ENCODE measurements around the gene POU2AF1.
"Not testable (repeated sequence)": the region's sequence is repeated elsewhere in the genome, so short reads cannot be mapped to it uniquely, and the experiment has no call there.

POU2AF1 gene

GRCh38 chr11:111347002-111347722 lies 31.9 kb downstream of the POU2AF1 start:
- no peak for DNase-seq (ENCODE audit: low read depth in 2 of 2)

GRCh38 chr11:111344032-111344431 lies 35.0 kb downstream of the POU2AF1 start:
- DNase-seq (ENCODE audit: low read depth in 2 of 2) = no peak

GRCh38 chr11:111342329-111342728 lies 36.7 kb downstream of the POU2AF1 start:
- no peak for DNase-seq (ENCODE audit: low read depth in 2 of 2)

DNA sequence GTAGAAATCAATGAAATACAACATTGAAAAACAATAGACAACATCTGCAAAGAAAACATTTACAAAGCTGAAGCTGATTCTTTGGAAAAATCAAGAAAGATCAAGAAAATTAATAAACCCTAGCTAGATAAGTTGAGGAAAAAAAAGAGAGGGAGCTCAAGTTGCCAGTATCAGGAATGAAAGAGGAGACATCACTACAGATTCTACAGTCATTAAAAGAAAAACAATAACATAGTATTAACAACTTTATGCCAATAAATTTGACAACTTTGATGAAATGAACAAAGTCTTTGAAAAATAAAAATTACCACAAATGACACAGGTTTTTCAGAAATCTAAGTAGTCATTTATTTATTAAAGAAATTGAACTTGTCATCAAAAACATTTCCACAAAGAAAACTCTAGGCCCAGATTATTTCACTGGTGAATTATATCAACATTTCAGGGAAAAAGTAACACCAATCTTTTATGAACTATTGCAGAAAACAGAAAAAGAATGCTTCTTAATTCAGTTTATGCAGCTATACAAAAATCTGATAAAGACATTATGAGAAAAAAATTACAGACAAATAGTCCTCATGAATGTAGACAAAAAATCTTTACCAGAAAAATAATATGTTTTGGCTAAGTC lies 39.2 kb downstream of the POU2AF1 start:
- no peak for DNase-seq (ENCODE audit: low read depth in 2 of 2)

GRCh38 chr11:111336582-111337256 lies 42.4 kb downstream of the POU2AF1 start:
- no peak for DNase-seq (ENCODE audit: low read depth in 2 of 2)

DNA sequence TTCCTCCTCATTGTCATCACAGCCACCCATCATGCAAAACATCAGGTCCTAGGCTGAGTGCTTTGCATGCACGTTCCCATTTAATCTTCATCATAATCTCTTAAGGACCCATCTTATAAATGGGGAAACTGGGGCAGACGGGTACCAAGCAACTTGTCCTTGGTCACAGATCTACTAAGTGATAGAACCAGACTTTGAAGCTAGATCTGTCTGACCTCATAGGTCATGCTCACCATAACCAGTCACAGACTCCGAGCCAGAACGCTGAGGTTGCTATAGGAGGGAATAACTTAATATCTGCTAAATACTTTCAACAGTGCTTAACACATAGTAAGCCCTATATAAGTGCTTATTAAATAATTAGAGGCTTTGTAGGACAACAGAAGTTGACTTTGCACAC lies 43.0 kb downstream of the POU2AF1 start:
- DNase-seq (ENCODE audit: low read depth in 2 of 2) = no peak

GRCh38 chr11:111335549-111335948 lies 43.5 kb downstream of the POU2AF1 start:
- no peak for DNase-seq (ENCODE audit: low read depth in 2 of 2)

- DNase-seq (ENCODE audit: low read depth in 2 of 2) = no peak
Observed at GRCh38 chr11:111334532-111335502, 44.3 kb downstream of the POU2AF1 start.

DNA sequence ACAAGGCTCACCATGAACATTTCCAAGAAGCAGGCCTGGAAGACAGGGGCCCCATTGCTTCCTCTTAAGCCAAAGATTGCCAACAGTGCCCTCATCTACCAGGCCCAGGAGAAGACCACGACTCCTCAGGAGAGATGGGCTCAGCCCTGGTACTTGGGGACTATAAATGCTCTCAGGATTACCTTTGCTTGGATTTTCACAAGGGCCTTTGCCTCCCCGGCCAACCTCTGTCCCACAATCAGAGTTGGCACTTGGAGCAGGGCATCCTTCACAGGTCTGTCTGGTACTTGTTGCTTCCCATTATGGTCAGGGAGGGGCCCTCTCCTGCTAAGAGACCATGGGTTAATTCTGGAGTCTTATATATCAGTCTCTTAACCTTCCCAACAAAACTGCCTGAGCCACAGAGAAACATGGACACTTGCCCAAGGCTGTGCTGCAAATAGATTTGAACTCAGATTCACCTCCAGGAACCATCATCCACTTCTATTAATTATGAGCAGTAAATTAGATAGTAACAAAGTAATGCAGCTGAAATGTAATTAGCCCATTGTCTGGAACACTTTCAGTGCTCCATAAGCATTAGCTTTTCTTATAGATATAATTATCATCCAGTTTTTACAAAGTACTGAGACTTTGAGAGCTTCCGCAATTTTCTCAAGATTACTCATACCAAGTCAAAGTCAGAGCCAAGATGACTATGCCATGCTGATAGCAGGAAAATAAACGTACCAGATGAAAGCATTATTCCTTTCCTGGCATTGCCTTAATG lies 47.2 kb downstream of the POU2AF1 start:
- no peak for DNase-seq (ENCODE audit: low read depth in 2 of 2)

- no peak for DNase-seq (ENCODE audit: low read depth in 2 of 2)
Observed at GRCh38 chr11:111330234-111330893, 48.7 kb downstream of the POU2AF1 start.

DNA sequence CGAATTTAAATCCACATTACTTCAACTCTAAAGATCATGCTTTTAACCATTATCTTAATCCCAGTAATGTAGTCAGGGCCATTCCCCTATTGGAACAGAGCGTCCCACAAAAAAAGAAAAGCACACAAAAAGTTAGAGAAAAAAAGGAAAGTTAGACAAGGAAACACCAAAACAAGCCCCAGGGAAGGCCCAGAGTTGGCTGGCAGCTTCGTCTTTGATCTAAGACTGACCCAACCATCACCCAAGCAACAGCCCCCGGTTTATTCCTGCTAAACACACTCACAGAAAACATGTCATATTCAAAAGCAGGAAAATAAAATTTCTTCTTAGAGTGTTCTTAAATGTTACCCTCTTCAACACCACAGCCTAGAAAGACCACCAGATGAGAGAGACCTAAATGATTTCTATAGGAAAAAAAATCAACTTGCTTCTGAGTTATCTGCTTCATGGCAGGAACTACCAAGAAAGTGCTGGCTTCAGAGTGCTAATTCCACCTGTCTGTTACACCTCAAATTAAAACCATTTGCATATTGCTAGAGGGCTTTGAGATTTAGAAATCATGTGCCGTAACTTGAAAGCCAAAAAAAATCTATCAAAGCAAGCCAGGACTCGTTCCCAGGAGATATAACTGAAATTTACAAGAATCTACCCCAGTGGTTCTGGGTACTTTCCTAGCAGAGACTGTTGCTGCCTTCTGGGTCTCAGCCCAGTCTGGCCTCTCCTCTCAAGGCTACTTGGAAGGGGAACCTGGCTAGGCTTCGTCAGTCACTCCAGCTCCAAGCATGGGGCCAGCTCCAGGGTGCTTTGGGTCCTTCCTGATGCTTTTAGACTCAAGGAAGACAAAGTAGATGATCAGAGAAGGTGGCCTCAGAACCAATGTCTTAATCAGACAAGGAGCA lies 49.5 kb downstream of the POU2AF1 start:
- DNase-seq (ENCODE audit: low read depth in 2 of 2) = no peak

DNA sequence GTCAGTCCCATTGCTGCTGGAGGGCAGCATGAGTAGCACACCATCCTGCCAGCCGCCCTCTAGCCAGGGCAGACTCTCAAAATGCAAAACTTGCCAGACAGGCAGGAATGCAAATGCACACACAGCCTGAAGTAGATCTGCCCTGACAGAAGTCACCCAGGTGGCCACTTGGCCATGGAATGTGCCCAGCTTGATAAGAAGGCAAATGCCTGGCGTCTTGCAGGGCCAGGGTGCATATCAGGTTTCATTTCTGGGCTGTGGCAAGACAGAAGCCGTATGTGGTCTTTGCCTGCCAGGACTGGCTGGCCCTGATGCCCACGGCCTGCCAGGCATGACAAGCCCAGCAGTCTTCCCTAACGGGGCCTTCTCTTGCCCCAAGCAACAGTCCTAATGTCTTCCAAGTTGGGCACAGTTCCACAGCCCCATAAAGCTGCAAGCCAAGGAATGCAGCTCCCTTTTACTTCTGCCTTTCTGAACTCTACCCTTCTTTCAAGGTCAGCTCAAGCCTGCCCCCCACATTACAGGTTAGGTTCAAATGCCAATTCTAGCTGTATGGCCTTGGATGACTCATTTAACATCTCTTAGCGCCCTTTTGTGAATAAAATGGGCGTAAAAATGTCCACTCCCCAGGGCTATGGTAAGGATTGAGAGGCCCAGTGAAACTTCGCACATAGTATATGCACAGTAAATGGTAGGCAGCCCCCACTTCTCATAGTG lies 51.0 kb downstream of the POU2AF1 start:
- no peak for DNase-seq (ENCODE audit: low read depth in 2 of 2)

DNA sequence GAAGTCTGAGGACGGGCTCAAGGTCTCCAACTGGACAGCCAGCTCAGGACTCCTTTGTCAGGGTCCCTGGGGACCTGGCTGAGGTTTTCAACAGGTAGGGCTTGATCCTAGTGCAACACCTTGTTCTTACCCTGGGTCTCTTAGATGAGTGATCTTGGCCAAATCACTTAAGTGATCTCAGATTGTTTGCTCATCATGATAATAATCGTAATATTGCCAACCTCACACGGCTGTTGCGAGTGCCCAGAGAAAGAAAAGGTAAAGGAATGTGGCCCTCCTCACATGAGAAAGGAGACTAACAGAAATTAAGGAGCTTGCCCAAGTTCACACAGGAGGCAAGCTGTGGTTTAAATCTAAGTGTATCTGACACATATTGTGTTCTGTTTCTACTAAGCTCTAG lies 52.3 kb downstream of the POU2AF1 start:
- DNase-seq (ENCODE audit: low read depth in 2 of 2) = no peak

- DNase-seq (ENCODE audit: low read depth in 2 of 2) = no peak
Observed at GRCh38 chr11:111325259-111325658, 53.8 kb downstream of the POU2AF1 start.

DNA sequence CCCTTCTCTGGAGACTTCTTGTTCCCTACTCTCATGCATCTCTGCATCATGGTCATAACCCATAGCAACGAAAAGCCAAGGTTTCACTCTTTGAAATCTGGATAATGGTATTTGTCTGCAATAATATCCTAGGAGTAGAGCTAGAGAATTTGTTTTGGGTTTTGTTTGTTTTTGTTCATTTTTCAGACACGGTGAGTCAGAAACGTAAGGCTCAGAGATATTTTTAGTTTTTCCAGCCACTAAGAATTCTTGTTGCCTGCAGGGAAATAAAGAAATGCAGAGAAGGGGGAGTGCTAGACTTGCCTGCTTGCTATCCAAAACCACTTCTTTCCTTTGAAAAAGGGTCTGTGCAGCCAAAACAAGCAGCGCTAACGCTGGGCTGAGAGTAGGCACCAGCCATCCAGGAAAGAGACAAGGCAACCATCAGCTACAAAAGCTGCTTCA lies 54.8 kb downstream of the POU2AF1 start:
- no peak for DNase-seq (ENCODE audit: low read depth in 2 of 2)

GRCh38 chr11:111322534-111322933 lies 56.5 kb downstream of the POU2AF1 start:
- no peak for DNase-seq (ENCODE audit: low read depth in 2 of 2)

GRCh38 chr11:111320728-111321568 lies 58.1 kb downstream of the POU2AF1 start:
- no peak for DNase-seq (ENCODE audit: low read depth in 2 of 2)

DNA sequence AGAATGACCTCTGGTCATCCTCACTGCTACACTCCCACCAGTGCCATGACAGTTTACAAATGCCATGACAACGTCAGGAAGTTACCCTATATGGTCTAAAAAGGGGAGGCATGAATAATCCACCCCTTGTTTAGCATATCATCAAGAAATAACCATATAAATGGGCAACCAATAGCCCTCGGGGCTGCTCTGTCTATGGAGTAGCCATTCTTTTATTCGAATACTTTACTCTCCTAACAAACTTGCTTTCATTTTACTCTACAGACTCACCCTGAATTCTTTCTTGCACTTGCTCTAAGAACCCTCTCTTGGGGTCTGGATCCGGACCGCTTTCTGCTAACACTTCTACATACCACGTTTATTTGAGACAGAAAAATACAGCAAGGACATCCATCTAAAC lies 58.9 kb downstream of the POU2AF1 start:
- not testable (repeated sequence) for DNase-seq (ENCODE audit: low read depth in 2 of 2)

Data from stimulated activated CD8-positive, alpha-beta memory T cell treated with anti-CD3 and anti-CD28 coated beads, Interleukin-2, amount 100 ng/mL, for 1 hour (primary cell).